HG02610 (cell line): Measurements from ENCODE around the gene PRTG.
"Not testable (repeated sequence)": the region's sequence is repeated elsewhere in the genome, so short reads cannot be mapped to it uniquely, and the experiment has no call there.

Experiments used
- ATAC-seq: cut with Tn5 transposase; IDR thresholded peaks from one replicate; pipeline ENCODE4 v1.9.1; 2021; ENCODE audit warnings: mild to moderate bottlenecking, moderate library complexity; ENCODE audit not compliant: unreplicated experiment

Gene PRTG

GRCh38 chr15:55649058-55649423 lies 93.9 kb downstream of the PRTG start:
- no peak for ATAC-seq

- no peak for ATAC-seq
Observed at GRCh38 chr15:55638764-55639163, 104.2 kb downstream of the PRTG start.

GRCh38 chr15:55637086-55637485 lies 105.9 kb downstream of the PRTG start:
- no peak for ATAC-seq

GRCh38 chr15:55633731-55634130 lies 109.2 kb downstream of the PRTG start:
- no peak for ATAC-seq

- no peak for ATAC-seq
Observed at GRCh38 chr15:55632434-55632833, 110.5 kb downstream of the PRTG start.

GRCh38 chr15:55630858-55631257 lies 112.1 kb downstream of the PRTG start:
- no peak for ATAC-seq

GRCh38 chr15:55628369-55628730 lies 114.6 kb downstream of the PRTG start:
- ATAC-seq = no peak

- no peak for ATAC-seq
Observed at GRCh38 chr15:55627730-55628368, 115.1 kb downstream of the PRTG start.

- no peak for ATAC-seq
Observed at GRCh38 chr15:55619783-55620182, 123.2 kb downstream of the PRTG start.

GRCh38 chr15:55618387-55618786 lies 124.6 kb downstream of the PRTG start:
- ATAC-seq = no peak

- no peak for ATAC-seq
Observed at GRCh38 chr15:55615445-55615844, 127.5 kb downstream of the PRTG start.

GRCh38 chr15:55613727-55614126 lies 129.2 kb downstream of the PRTG start:
- ATAC-seq = no peak

- no peak for ATAC-seq
Observed at GRCh38 chr15:55606214-55606613, 136.7 kb downstream of the PRTG start.

- ATAC-seq = no peak
Observed at GRCh38 chr15:55601374-55601773, 141.6 kb downstream of the PRTG start.

GRCh38 chr15:55599439-55599838 lies 143.5 kb downstream of the PRTG start:
- no peak for ATAC-seq

- not testable (repeated sequence) for ATAC-seq
Observed at GRCh38 chr15:55593019-55593418, 149.9 kb downstream of the PRTG start.

GRCh38 chr15:55590788-55591187 lies 152.2 kb downstream of the PRTG start:
- ATAC-seq = no peak

- no peak for ATAC-seq
Observed at GRCh38 chr15:55589287-55589686, 153.7 kb downstream of the PRTG start.

GRCh38 chr15:55588815-55589115 lies 154.2 kb downstream of the PRTG start:
- no peak for ATAC-seq

GRCh38 chr15:55588070-55588814 lies 154.7 kb downstream of the PRTG start, which contains the start of gene PYGO1:
TSS of gene PYGO1 (minus strand) at chr15:55588345. CDS start at chr15:55587883, 462 bp downstream.
- peak; percentile 73 for ATAC-seq

- no peak for ATAC-seq
Observed at GRCh38 chr15:55587321-55588069, 155.5 kb downstream of the PRTG start.

- ATAC-seq = no peak
Observed at GRCh38 chr15:55586808-55587207, 156.1 kb downstream of the PRTG start.
